ENCODE data around the gene IFIH1. TPM values are rescaled to one million over a fixed set of nuclear protein-coding genes. Genes with fewer than 3 reads are reported as not detected.

The IFIH1 gene
- total RNA-seq, 1 donor from 2014 or later: 6.0 TPM

DNA sequence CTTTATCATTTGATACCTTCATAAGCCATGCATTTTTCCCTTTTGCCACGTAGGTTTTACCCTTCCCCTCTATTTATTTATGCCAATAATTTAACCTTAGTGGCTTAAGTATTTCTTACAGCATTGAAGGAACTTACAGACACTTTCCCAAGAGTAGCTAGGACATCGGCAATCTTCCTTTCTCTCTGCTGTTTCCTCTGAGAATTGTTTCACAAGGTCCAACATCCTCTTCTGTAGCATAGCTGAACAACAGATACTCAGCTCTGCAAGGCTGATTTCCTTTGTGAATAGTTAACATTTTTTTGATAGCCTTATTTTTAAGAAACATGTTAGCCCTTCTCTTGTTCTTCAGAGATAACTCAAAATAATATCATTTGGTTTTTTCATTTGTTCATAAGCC lies 24.4 kb upstream of the IFIH1 start:
- no peaks in the 10 kb centered on the region for H3K27me3 ChIP-seq (ENCODE audit: low read depth)
- H3K4me3 ChIP-seq: no peak overlapping the region
- no peaks in the 10 kb centered on the region for H3K9me3 ChIP-seq (replicated peaks)
- DNase-seq: no peak
- H3K4me1 ChIP-seq: peaks cover 18% of the 10 kb centered on the region
- H3K36me3 ChIP-seq: no peaks in the 10 kb centered on the region
- TF ChIP-seq CTCF (IDR thresholded peaks at IDR 0.05; ENCODE audit: borderline replicate concordance): no peak
- intact Hi-C loops (cut with micrococcal nuclease): no loop called here
- H3K27ac ChIP-seq (replicated peaks): no peak overlapping the region

DNA sequence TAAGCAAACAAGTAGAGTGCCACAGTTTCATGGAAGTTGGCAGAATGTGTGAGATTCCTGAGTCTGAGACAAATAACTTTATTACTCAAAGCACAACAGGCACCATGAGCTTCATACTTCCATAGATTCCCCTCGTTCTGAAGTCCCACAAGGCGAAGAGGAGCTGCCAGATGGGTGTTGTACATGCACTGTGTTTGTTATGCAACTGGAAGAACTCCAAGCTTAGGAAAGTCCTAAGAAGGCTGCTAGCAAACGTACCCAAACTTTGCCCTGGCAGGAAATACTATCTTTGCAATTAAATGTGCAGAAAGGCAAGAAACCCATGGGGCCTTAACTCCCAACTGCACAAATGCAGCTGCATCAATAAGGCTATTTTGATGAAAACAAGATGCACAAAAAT lies 23.8 kb upstream of the IFIH1 start:
- TF ChIP-seq CTCF (IDR thresholded peaks at IDR 0.05; ENCODE audit: borderline replicate concordance): no peak

DNA sequence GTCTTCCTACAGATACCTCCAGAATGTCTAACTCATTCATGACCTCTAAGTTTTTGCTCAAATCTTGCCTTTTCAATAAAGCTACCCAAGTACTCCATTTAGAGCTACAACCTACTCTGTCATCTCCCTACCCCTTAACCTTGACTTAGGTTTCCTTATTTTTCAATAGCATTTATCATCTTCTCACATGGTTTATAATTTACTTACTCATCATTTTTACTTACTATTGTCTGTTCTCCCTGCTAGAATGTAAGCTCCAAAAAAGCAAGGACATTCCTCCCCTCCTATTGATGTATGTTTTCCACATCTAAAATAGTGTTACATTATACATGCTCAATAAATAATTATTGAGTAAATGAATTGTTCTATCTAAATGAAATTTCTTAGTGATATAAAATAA lies 22.3 kb upstream of the IFIH1 start:
- no peak for DNase-seq
- Histone ChIP-seq H3K36me3 (no peaks in the 10 kb centered on the region), H3K4me1 (peaks cover 18% of the 10 kb centered on the region), H3K4me3 (no peak overlapping the region), H3K27me3 (ENCODE audit: low read depth) (no peaks in the 10 kb centered on the region), H3K27ac (replicated peaks) (no peak overlapping the region), H3K9me3 (replicated peaks) (no peaks in the 10 kb centered on the region)
- intact Hi-C loops (cut with micrococcal nuclease): no loop called here
- TF ChIP-seq CTCF (IDR thresholded peaks at IDR 0.05; ENCODE audit: borderline replicate concordance): no peak

More for the DNA sequence above, 23.8 kb upstream of the IFIH1 start:
- intact Hi-C loops (cut with micrococcal nuclease): no loop called here
- H3K27ac ChIP-seq (replicated peaks): no peak overlapping the region
- H3K27me3 ChIP-seq (ENCODE audit: low read depth): no peaks in the 10 kb centered on the region
- H3K4me1 ChIP-seq: peaks cover 18% of the 10 kb centered on the region
- no peak overlapping the region for H3K4me3 ChIP-seq
- H3K36me3 ChIP-seq: no peaks in the 10 kb centered on the region
- DNase-seq: no peak
- H3K9me3 ChIP-seq (replicated peaks): no peaks in the 10 kb centered on the region

DNA sequence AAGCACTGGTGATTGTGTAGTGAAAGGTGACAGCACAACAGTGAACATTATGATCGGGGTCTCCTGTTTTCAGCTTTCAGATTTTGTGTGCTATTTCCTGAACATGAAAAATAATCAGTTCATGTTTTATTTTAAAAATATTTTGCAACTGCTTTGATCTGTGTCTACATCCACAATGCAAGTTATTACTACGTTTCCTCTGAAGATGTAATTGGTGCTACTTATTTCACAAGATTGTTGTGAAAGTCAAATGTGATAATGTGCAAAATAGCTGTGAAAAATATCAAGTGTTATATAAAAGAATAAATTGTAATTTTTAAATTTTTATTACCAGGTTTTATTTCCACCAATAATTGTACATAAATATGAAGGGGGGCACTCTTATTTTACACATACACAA lies 19.4 kb upstream of the IFIH1 start:
- intact Hi-C loops (cut with micrococcal nuclease): no loop called here
- TF ChIP-seq CTCF (IDR thresholded peaks at IDR 0.05; ENCODE audit: borderline replicate concordance): no peak
- no peak overlapping the region for H3K27ac ChIP-seq (replicated peaks)
- no peaks in the 10 kb centered on the region for H3K4me1 ChIP-seq
- H3K36me3 ChIP-seq: no peaks in the 10 kb centered on the region
- no peak for DNase-seq
- H3K27me3 ChIP-seq (ENCODE audit: low read depth): no peaks in the 10 kb centered on the region
- no peaks in the 10 kb centered on the region for H3K9me3 ChIP-seq (replicated peaks)
- no peak overlapping the region for H3K4me3 ChIP-seq

GRCh38 chr2:162333968-162334367 lies 15.5 kb upstream of the IFIH1 start:
- DNase-seq: no peak
- no peak overlapping the region for H3K27ac ChIP-seq (replicated peaks)
- H3K36me3 ChIP-seq: no peaks in the 10 kb centered on the region
- peak; percentile 39 for TF ChIP-seq CTCF (IDR thresholded peaks at IDR 0.05; ENCODE audit: borderline replicate concordance)
- no peak overlapping the region for H3K4me3 ChIP-seq
- H3K27me3 ChIP-seq (ENCODE audit: low read depth): no peaks in the 10 kb centered on the region
- no peaks in the 10 kb centered on the region for H3K4me1 ChIP-seq
- no peaks in the 10 kb centered on the region for H3K9me3 ChIP-seq (replicated peaks)
- intact Hi-C loops (cut with micrococcal nuclease): no loop called here

- H3K36me3 ChIP-seq: no peaks in the 10 kb centered on the region
- H3K4me1 ChIP-seq: no peaks in the 10 kb centered on the region
- H3K9me3 ChIP-seq (replicated peaks): no peaks in the 10 kb centered on the region
- intact Hi-C loops (cut with micrococcal nuclease): no loop called here
- H3K4me3 ChIP-seq: no peak overlapping the region
- TF ChIP-seq CTCF (IDR thresholded peaks at IDR 0.05; ENCODE audit: borderline replicate concordance): no peak
- no peak for DNase-seq
- no peaks in the 10 kb centered on the region for H3K27me3 ChIP-seq (ENCODE audit: low read depth)
- H3K27ac ChIP-seq (replicated peaks): no peak overlapping the region
Measured at GRCh38 chr2:162330881-162331280, 12.4 kb upstream of the IFIH1 start.
